Muscle layer of colon (tissue), 2 donors: ENCODE results near the gene PREX1.

ENCODE experiments used
- H3K27ac ChIP-seq: one replicate; pipeline ENCODE4 v1.7.0; 2013; ENCODE audit warnings: low read depth, mild to moderate bottlenecking, low read length, moderate library complexity
- H3K27me3 ChIP-seq, 2 donors: one replicate each; pipeline ENCODE4 v1.7.0; 2013; ENCODE audit warnings: low read length in 2 of 2, mild to moderate bottlenecking in 2 of 2; ENCODE audit not compliant: insufficient read depth in 2 of 2, control insufficient read depth in 1 of 2
- H3K36me3 ChIP-seq: one replicate; pipeline ENCODE4 v1.7.0; 2013; ENCODE audit warnings: mild to moderate bottlenecking, low read length; ENCODE audit not compliant: insufficient read depth
- H3K4me1 ChIP-seq: one replicate; pipeline ENCODE4 v1.7.0; 2013; ENCODE audit warnings: mild to moderate bottlenecking, low read length; ENCODE audit not compliant: insufficient read depth
- H3K4me3 ChIP-seq, 2 donors: one replicate each; pipeline ENCODE4 v1.7.0; 2013; ENCODE audit warnings: low read length in 2 of 2, low read depth in 1 of 2, mild to moderate bottlenecking in 1 of 2, moderate library complexity in 1 of 2
- H3K9ac ChIP-seq: one replicate; pipeline ENCODE4 v1.7.0; 2013; ENCODE audit warnings: low read length
- H3K9me3 ChIP-seq: one replicate; pipeline ENCODE4 v1.7.0; 2013; ENCODE audit warnings: mild to moderate bottlenecking, low read length
- donor health status: abdominal sarcoma.
- donor health status: Adenocarcinoma of cecum.

PREX1 gene

GRCh38 chr20:48749437-48749836 is 78.4 kb downstream of the PREX1 start:
- no peaks in the 10 kb centered on the region for H3K9me3 ChIP-seq
- H3K36me3 ChIP-seq: no peaks in the 10 kb centered on the region
- no peaks in the 10 kb centered on the region for H3K27me3 ChIP-seq
- no peak overlapping the region for H3K27ac ChIP-seq
- no peak overlapping the region for H3K4me3 ChIP-seq
- no peaks in the 10 kb centered on the region for H3K4me1 ChIP-seq
- H3K9ac ChIP-seq: no peak overlapping the region

GRCh38 chr20:48748556-48748955 is 79.2 kb downstream of the PREX1 start:
- no peaks in the 10 kb centered on the region for H3K36me3 ChIP-seq
- no peaks in the 10 kb centered on the region for H3K27me3 ChIP-seq
- no peak overlapping the region for H3K27ac ChIP-seq
- no peaks in the 10 kb centered on the region for H3K4me1 ChIP-seq
- H3K4me3 ChIP-seq: no peak overlapping the region
- H3K9me3 ChIP-seq: no peaks in the 10 kb centered on the region
- no peak overlapping the region for H3K9ac ChIP-seq

- no peaks in the 10 kb centered on the region for H3K4me1 ChIP-seq
- H3K36me3 ChIP-seq: no peaks in the 10 kb centered on the region
- H3K9me3 ChIP-seq: no peaks in the 10 kb centered on the region
- H3K4me3 ChIP-seq: no peak overlapping the region
- H3K27ac ChIP-seq: no peak overlapping the region
- no peaks in the 10 kb centered on the region for H3K27me3 ChIP-seq
- H3K9ac ChIP-seq: no peak overlapping the region
These were observed 79.9 kb downstream of the PREX1 start for GRCh38 chr20:48747840-48748414.

- no peak overlapping the region for H3K4me3 ChIP-seq
- no peak overlapping the region for H3K27ac ChIP-seq
- no peaks in the 10 kb centered on the region for H3K27me3 ChIP-seq
- no peak overlapping the region for H3K9ac ChIP-seq
- no peaks in the 10 kb centered on the region for H3K9me3 ChIP-seq
- H3K36me3 ChIP-seq: no peaks in the 10 kb centered on the region
- H3K4me1 ChIP-seq: no peaks in the 10 kb centered on the region
These were observed 82.5 kb downstream of the PREX1 start for GRCh38 chr20:48745330-48745729.

- Histone ChIP-seq H3K9ac (no peak overlapping the region), H3K9me3 (no peaks in the 10 kb centered on the region), H3K27me3 (no peaks in the 10 kb centered on the region), H3K36me3 (no peaks in the 10 kb centered on the region), H3K4me1 (no peaks in the 10 kb centered on the region), H3K27ac (no peak overlapping the region), H3K4me3 (no peak overlapping the region)
These were observed 83.3 kb downstream of the PREX1 start for GRCh38 chr20:48744515-48744914.

GRCh38 chr20:48743807-48744206 is 84.0 kb downstream of the PREX1 start:
- Histone ChIP-seq H3K4me1 (no peaks in the 10 kb centered on the region), H3K27me3 (no peaks in the 10 kb centered on the region), H3K36me3 (no peaks in the 10 kb centered on the region), H3K4me3 (no peak overlapping the region), H3K9ac (no peak overlapping the region), H3K27ac (no peak overlapping the region), H3K9me3 (no peaks in the 10 kb centered on the region)

- Histone ChIP-seq H3K4me1 (no peaks in the 10 kb centered on the region), H3K36me3 (no peaks in the 10 kb centered on the region), H3K27me3 (no peaks in the 10 kb centered on the region), H3K27ac (no peak overlapping the region), H3K9ac (no peak overlapping the region), H3K4me3 (no peak overlapping the region), H3K9me3 (no peaks in the 10 kb centered on the region)
These were observed 84.7 kb downstream of the PREX1 start for GRCh38 chr20:48742912-48743680.

- no peaks in the 10 kb centered on the region for H3K36me3 ChIP-seq
- H3K27me3 ChIP-seq: no peaks in the 10 kb centered on the region
- no peak overlapping the region for H3K27ac ChIP-seq
- H3K9ac ChIP-seq: no peak overlapping the region
- H3K9me3 ChIP-seq: no peaks in the 10 kb centered on the region
- H3K4me3 ChIP-seq: no peak overlapping the region
- H3K4me1 ChIP-seq: no peaks in the 10 kb centered on the region
These were observed 85.6 kb downstream of the PREX1 start for GRCh38 chr20:48742233-48742632.

- Histone ChIP-seq H3K27ac (no peak overlapping the region), H3K9ac (no peak overlapping the region), H3K27me3 (no peaks in the 10 kb centered on the region), H3K4me1 (no peaks in the 10 kb centered on the region), H3K4me3 (no peak overlapping the region), H3K36me3 (no peaks in the 10 kb centered on the region), H3K9me3 (no peaks in the 10 kb centered on the region)
These were observed 86.1 kb downstream of the PREX1 start for GRCh38 chr20:48741669-48742068.

- H3K4me1 ChIP-seq: no peaks in the 10 kb centered on the region
These were observed 87.1 kb downstream of the PREX1 start for GRCh38 chr20:48740712-48741111.

GRCh38 chr20:48740292-48740649 is 87.5 kb downstream of the PREX1 start:
- Histone ChIP-seq H3K36me3 (no peaks in the 10 kb centered on the region), H3K4me3 (no peak overlapping the region), H3K9me3 (no peaks in the 10 kb centered on the region), H3K4me1 (no peaks in the 10 kb centered on the region), H3K27ac (no peak overlapping the region), H3K9ac (no peak overlapping the region), H3K27me3 (no peaks in the 10 kb centered on the region)

More at GRCh38 chr20:48740712-48741111, 87.1 kb downstream of the PREX1 start:
- no peaks in the 10 kb centered on the region for H3K9me3 ChIP-seq
- H3K9ac ChIP-seq: no peak overlapping the region
- H3K27me3 ChIP-seq: no peaks in the 10 kb centered on the region
- no peak overlapping the region for H3K27ac ChIP-seq
- no peak overlapping the region for H3K4me3 ChIP-seq
- no peaks in the 10 kb centered on the region for H3K36me3 ChIP-seq
